GM19023 (cell line): ENCODE data around the gene MEIS2.

Source experiments
- ATAC-seq: cut with Tn5 transposase; IDR thresholded peaks from one replicate; pipeline ENCODE4 v1.9.1; 2021; ENCODE audit warnings: mild to moderate bottlenecking, moderate library complexity; ENCODE audit not compliant: unreplicated experiment

Gene MEIS2

DNA sequence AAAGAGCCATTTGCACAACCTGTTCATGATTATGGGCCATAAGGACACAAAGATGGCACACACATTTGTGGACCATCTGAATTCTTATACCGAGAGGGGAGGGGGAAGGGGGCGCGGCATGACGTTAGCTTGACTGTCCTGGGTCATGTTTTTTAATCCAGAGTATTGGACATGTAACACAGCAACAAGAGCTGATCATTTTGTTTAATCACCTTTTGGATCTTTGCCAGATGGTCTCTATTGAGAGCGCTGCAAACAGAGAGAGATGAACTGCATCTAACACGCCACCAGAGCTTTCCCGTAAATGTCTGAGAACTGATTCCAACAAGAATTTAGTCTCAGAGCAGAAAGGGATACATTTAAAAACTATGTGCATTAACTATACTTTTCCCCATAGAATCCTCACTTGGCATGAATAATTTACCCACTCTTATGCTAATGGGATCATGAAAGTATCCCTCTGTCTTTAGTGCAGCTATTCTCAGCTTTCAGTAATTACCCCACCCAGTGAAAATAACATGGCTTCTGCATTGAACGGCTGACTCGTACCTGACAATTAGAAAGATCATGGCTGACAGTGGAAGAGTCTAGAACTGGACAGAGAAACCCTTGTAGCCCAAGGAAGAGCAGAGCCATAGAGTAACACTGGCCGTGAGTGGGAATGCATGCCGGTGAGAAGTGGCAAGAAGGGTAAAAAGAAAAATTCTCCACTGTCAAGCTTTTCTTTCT is 22.6 kb downstream of the MEIS2 start:
- no peak for ATAC-seq

DNA sequence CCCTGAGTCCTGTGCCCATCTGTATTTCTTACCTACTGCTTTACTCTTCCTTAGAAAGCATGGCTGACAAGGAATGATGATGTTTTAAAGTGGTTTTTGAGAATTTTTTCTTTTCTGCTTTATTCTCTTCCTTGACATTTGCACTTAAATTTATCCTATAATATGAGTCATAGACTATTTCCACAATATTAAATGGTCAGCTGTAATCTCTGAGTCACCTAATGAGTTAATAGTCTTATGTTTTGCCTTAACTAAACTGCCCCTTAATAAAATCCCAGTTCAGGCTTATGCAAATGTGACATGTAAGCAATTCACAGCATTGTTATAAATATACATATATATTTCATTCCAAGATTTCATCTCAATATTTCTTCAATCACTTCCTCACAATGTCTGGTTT is 23.8 kb downstream of the MEIS2 start:
- no peak for ATAC-seq

DNA sequence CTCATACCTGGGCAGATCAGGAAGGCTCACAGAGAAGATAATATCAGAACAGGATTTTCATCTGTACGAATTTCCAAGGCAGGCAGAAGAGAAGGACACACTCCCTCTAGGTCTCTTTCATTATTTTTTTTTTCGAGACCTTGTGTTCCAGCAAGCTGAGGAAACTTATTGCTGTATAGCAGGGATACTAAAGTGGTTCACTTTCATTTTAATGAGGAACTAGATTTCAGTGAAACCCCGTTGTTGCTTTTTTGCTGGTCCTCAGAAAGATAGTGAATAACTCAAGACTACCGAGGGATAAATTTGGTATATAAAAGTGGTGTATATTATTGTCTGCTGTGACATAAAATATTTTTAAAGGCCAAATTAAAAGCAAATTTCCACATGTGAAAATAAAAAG is 24.6 kb downstream of the MEIS2 start:
- ATAC-seq: no peak

DNA sequence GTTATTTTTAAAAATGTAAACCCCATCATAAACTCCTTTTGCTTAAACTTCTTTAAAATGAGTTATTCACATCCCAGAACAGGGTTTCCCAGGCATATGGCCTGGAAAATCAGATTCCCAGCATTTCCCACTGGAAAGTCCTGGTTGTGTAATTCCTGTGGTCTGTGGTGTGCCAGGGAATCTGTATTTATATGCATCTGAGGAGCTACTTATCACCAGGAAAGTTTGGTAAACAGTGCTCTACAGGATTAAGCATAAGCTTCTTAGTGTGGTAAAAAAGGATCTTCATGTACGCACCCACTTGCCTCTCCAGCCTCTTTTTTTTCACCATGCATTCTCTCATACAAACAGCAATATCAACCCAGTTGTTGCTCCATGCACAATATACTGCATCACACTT is 28.2 kb downstream of the MEIS2 start:
- ATAC-seq: no peak

DNA sequence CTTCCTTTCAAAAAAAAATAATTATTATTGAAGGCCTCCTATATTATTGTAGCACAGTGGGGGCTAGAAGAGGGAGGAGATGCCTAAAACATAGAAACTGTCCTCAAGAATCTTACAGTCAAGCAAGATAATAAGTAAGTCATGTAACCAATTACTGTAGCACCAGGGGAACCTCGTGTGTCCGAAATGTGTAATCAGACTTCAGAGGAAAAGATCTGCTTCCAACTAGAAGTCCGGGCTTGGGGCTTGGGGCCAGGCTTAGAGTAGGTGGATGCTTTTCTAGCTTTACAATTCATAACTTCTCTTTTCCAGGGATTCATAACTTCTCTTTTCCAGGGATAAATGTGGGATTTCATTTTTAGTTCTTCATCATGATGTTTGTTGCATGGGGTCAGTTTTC is 29.2 kb downstream of the MEIS2 start:
- no peak for ATAC-seq

DNA sequence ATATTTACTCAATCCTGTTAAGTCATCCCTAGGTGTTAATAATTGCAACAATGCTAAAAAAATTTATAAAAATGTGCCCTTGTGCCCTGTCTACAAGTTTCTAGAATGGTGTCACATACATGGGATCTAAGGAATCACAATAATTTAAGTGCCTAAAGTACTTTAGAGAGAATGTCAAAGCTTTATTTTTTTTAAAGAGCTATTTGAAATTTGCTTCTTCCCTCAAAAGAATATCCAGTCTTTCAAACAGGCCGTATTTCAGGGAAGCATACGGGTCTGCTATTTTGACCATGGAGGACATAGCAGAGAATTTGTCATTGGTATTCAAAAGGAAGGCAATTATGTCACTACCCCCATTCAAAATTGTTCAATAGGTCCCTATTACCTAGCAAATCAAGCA is 29.7 kb downstream of the MEIS2 start:
- no peak for ATAC-seq

DNA sequence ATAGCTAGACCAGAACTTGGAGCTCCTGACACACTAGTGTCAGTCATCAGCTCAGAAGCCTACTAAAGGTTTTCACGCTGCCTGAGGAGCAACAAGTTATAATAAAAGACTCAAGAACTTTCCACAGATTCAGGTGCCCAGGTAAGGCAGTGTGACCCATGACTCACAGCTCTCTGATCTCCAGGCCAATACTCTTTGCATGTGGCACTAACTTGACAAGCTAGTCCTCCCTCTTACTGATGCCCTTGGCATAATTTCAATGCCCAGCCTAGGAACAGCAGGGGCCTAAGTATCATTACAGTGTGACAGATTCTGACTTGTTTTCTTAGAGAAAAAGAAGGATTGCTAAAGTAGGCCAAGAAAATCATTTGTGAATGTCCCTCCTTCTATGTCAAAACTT is 38.4 kb downstream of the MEIS2 start:
- ATAC-seq: no peak

DNA sequence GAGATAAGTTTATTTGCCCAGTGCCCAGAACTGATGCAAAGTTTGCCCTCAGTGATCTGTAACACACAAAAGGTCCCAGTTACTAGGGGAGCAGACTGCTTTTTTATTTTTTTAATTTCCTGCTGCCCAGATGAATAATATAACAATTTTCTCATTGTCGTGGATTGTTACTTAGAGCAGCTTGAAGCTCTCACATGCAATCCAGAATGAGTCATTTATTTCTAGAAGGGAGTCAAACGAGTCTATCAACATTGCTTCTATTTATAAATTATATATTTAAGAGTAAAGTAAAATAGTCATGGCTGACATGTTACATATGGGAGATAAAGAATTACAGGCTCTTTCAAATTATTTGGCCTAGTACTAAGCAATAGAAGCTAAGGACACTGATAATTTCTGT is 41.3 kb downstream of the MEIS2 start:
- no peak for ATAC-seq

DNA sequence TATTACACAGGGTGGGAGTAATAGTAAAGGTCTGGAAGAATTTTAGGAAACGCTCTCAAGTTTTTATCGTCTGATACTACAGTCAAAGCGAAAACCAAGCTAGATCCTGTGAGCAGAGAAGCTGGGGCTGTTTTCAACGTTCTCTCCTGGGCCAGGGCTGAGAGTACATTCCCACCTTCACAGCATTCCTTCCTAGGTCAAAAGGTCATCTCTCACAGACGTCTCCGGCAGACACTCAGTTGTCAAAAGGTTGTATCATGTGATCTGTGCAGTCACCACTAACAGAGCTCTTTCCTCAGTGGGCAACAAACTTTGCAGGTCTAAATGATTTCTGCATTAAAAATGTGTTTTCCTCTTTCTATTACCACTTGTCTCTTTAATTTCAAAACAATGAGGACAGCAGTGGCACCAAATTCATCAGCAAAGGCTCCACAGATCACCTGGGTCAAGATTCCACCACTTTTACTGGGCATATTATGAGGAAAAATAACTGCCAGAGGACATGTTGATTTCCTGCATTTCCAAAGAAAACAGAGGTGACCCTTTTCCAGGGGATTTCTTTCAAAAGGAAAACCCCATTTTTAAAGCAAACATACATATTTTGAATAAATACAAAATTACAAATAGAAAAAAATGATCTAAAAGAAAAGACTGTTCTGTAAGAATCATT is 41.9 kb downstream of the MEIS2 start:
- ATAC-seq: no peak

DNA sequence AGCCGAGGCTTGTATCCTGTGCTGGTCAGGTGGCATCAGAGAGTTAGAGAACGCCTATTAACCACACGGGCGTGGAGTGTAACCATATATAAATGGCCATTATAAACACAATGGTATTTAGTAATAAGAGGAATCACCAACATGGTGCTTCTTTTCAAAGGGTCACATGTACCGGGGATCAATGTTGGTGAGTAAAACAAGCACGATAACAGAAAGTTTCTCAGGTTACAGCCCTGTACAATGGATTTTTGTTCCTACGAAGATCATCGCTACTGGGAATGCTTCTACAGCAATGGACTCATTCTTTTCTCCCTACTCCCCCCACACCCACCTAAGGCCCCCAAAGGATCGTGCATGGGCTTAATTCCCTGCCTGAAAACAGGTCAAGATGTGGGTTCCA is 42.5 kb downstream of the MEIS2 start:
- ATAC-seq: no peak

DNA sequence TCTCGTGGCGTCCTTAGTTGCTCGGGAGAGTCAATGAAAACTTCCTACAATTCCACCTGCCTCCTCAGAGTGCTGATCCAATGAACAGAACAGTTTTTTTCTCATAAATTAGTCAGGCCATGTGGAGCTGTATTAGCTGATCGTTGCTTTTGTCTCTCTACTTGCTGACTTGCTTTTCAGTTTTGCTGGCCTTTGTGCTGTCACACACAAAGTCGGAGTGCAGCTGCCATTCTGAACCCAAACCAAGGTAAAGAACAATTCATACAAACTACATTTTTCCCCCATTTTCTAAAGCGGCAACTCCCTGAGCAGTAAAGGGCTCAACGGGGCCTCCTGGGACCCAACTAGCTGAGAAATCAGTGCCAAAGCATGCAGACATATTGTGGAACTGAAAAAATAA is 43.1 kb downstream of the MEIS2 start:
- ATAC-seq: no peak

DNA sequence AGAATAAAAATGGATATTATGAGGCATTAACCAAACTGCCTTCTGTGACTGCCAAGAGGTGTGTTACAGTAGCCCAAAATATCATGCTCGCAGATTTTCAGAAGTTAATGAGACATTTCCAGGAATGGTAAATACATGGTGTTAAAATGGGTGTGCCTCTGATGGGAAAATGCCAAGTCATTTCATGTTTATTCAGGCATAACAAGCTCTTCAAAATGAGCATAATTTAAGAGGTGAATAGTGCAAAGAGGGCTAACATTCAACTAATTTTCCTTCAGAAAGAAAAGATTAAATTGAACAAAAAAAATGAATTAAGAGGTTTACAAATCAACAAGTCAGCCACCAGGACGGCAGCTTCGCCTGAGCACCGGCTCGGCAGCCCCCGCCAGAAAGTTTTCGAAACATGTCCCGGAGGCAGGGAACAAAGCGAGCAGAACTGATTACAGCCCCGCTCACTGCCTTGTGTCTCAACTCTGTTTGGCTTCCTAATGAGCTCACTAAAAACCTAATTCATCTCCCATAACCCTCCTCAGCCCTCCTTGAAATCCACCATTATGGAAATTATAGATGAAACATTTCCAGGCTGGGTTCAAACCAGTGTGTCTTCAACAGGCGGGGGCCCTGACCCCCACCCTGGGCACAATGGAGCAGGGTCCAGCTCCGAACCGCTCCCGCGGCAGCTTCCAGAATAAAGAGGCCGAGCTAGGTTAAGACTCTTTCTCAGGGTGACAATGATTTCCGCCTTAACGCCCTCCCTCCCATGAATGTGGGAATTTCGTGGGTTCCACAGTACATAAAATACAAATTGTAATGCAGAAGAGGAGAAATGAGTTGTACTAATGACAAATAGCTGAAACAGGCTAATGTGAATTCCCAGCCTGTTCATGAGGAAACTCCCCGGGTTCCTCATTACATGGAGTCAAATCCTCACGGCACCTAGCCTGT is 43.9 kb downstream of the MEIS2 start:
- ATAC-seq: no peak

DNA sequence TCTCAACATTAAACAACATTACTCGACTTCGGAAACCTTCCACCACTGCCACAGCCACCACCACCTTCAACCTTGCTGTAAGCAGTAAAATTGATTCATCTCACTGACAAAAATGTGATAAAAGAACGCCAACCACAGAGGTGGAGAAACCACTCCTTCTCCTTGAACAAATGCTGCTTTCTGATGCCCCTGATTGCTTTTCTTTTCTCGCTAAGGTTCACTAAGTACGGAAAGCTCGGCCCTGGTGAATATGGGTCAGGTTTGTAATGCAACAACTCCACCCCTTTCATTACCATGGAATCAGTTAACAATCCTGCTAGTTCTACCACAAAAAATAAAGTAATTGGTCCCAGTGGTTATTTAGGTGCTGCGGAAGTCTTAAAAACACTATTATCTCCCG is 44.9 kb downstream of the MEIS2 start:
- no peak for ATAC-seq

DNA sequence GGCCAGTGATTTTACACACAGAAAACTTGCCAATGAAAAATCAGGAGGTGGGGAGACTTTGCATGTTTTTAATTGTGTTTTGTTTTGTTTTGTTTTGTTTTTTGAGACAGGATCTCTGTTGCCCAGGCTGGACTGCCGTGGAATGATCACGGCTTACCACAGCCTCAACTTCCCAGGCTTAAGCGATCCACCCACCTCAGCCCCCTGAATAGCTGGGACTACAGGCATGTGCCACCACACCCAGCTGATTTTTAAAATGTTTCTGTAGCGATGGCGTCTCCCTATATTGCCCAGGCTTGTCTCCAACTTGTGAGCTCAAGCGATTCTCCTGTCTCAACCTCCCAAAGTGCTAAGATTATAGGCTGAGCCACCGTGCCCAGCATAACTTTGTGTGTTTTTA is 46.0 kb downstream of the MEIS2 start:
- ATAC-seq: no peak

DNA sequence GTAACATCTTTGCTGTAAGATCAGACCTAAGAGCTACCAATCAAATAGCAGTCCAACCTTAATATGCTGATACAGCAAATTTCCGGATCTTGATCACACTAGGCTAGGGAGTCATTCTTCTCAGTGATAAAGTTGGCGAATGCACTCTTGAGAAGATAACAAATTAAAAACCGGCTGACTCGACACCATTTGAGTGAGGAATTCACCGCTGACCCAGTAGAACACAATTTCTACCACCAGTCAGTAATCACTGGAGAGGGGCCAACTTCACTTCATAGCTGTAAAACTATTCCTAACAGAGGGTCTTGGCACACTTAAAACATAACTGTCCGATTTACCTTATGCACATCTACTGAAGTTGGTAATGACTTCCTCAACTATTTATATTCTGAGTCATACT is 47.2 kb downstream of the MEIS2 start:
- no peak for ATAC-seq

DNA sequence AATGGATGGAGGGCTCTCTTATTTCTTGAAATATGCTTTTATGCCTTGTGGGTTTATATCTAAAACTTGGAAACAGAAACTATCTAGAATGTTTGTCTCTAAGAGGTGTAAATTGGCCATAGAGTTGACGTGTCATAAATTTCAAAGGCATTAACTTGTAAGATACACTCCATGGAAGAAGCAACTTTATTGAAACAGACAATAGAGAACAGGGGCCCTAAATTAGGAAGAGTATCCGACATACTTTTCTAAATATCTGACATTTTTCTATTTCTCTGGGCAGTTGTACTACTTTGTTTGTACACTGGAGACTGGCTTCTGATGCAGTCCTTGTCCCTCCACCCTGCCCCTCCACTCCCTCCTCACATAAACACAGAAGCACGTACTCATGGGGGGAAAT is 50.0 kb downstream of the MEIS2 start:
- ATAC-seq: no peak

DNA sequence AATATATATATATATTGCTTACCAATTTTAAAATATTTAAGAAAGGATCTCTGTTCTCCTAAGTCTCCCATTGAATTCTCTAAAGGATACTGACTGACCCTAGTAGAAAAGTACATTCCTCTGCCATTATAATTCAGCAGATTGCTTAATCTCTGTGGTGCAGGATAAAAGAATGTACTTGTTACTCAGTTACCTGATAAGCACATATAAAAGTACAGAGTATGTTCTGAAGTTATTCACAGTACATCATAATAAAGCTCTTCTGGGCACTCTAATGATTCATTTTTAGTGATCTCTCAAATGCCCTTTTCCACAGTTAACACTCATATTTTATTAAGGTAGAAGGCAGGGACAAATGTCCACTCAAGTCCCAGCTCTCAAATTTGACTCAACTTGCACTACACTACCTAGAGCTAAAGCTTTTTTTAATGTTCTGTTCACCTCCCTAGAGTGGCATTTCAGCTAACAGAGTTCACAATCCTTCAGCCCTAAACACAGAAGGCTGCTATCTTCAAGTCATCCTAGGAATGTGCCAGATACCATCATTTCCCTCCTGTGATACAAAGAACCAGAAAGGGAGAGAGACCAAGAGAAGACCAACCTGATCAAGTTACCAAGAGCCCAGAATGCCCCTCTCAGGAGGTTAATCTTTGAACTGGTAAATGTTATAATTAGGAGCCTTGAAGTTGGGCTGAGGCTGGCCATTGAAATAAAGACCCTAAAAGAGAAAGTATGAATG is 53.3 kb downstream of the MEIS2 start:
- ATAC-seq: no peak

DNA sequence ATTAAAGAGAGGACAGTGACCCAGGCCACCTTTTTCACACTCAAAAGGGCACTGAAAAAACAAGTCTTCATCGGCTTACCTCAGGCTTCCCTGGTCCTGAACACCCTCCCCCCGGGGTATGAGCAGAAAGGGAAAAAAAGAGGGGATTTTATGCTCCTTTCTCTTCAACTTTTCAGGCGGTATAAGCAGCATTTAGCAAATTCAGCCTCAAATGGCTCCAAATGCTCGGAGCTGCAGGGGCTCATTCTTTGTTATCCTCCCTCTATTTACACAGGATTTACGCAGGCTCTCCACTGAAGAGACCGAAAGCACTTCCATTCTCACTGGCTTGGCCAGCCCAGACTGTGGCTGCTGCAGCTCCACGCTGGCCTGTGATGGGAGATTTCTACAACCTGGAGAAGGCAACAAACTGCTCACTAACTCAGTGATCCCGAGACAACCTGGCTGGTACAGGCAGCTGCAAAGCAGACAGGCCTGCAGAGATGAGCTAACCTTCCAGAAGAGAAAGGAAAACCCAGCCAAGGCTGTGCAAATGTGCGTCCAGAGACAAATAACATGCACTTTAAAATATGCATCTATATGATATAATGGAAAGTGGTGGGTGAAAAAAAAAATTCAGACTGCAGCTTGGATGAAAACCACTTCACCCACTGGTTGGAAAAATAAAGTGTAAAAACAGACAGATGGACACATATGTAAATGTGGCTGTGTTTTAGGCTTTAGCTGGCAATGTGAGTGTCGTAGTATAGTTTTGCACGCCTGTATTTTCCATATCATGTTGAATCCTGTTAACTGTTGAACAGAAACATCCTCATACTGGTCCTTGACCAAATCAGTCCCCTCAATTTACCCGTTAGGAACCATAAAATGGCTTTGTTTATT is 54.2 kb downstream of the MEIS2 start:
- ATAC-seq: no peak

DNA sequence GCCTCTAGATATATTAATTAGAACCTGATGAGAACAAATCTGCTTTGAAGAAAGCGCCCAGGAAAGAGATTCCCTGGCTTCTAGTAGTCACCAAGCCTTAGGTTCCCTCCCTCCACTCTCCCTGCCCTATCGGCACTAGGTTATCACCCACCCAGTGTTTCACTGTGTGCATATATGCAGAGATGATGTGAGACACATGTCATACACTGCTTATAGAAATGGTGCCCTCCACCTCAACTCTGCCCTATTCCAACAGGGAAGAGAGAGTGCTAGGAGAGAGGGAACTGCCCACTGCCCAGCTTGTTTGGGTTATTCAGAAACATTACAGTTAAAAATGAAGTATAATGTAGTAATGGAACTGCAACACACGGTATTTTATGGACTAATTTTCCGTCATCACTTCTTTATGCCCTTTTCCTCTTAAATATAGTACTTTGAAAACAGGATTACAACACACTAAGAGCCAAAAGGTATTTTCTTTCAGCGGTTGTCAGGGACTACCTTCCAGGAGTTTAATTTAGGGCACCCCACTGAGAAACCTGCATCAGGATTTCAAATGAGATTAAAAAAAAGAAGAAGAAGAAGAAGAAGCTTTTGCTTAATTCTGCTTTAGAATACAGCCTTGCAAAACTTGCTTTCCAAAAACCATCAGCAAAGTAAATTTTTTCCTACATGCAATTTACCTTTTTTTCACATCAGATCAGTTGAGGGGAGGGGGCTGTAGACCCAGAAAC is 55.3 kb downstream of the MEIS2 start:
- no peak for ATAC-seq
